ENCODE data around the gene ZGLP1. TPM values are rescaled to one million over a fixed set of nuclear protein-coding genes. Genes with fewer than 3 reads are reported as not detected.
A peak's percentile ranks its signal among the peaks of the same experiment; 100 is the strongest.

Gene ZGLP1
- total and polyA plus RNA-seq, 2 of the 13 experiments (the other 11 are each of a cell fraction or from before 2014, with no cell fraction given): 2.4 to 3.0 TPM

- TF ChIP-seq ZNF674 (CRISPR knock-in tag; IDR thresholded peaks at IDR 0.05; ENCODE audit: low read depth) (no peak), ZNF558 (CRISPR knock-in tag; IDR thresholded peaks at IDR 0.05; ENCODE audit: borderline replicate concordance) (0 out of 2 replicates have a peak, but pooled peaks have one; percentile 51), SKIL (CRISPR knock-in tag; IDR thresholded peaks at IDR 0.05; ENCODE audit: borderline replicate concordance) (0 out of 2 replicates have a peak, but pooled peaks have one; percentile 47), ARID3A (IDR thresholded peaks at IDR 0.05; ENCODE audit: low read depth, low read length) (no peak), ZNF101 (CRISPR knock-in tag; IDR thresholded peaks at IDR 0.05; ENCODE audit: borderline replicate concordance, low read depth) (no peak), KIAA2018 (CRISPR knock-in tag; IDR thresholded peaks at IDR 0.05; ENCODE audit: borderline replicate concordance) (no peak), ZKSCAN8 (CRISPR knock-in tag; IDR thresholded peaks at IDR 0.05; ENCODE audit: borderline replicate concordance) (no peak), TEF (CRISPR knock-in tag; IDR thresholded peaks at IDR 0.05) (no peak), ZNF232 (CRISPR knock-in tag; IDR thresholded peaks at IDR 0.05; ENCODE audit: borderline replicate concordance) (no peak), HOXA3 (CRISPR knock-in tag; IDR thresholded peaks at IDR 0.05) (no peak), ZNF331 (CRISPR knock-in tag; IDR thresholded peaks at IDR 0.05) (peak; percentile 68; the same call in 1 of the 2 replicates), ZIK1 (CRISPR knock-in tag; IDR thresholded peaks at IDR 0.05; ENCODE audit: borderline replicate concordance, low read depth) (no peak), IRF2 (CRISPR knock-in tag; IDR thresholded peaks at IDR 0.05) (peak; percentile 59; the same call in 1 of the 2 replicates), NR2F1 (CRISPR knock-in tag; IDR thresholded peaks at IDR 0.05) (0 out of 4 replicates have a peak, but pooled peaks of 1 of the 2 experiments have one; percentile 12)
Observed at GRCh38 chr19:10335352-10335985, 25.9 kb upstream of the ZGLP1 start (continued).

Measured in HepG2 (cell line).